Naive thymus-derived CD8-positive, alpha-beta T cell (primary cell): ENCODE data around the gene RAPH1. TPM values are rescaled to one million over a fixed set of nuclear protein-coding genes. Genes with fewer than 3 reads are reported as not detected.
A peak's percentile ranks its signal among the peaks of the same experiment; 100 is the strongest.
"Not testable (repeated sequence)": the region's sequence is repeated elsewhere in the genome, so short reads cannot be mapped to it uniquely, and the experiment has no call there.

Source experiments
- ATAC-seq, 2 donors: fragments of 150-1000 bp; cut with Tn5 transposase in 1 of 2; sonication (Bioruptor Pico), chemical (Tn5 transposase) in 1 of 2; 1 replicate in 1 of 2; 2 replicates in 1 of 2; pipeline ENCODE4 v1.10.0; 2021; ENCODE audit warnings: mild to moderate bottlenecking in 2 of 2, moderate library complexity in 2 of 2
- POLR2A ChIA-PET: fragments of 350-600 bp; sonication (Branson Sonifier 250); formaldehyde crosslinking; loops from one replicate; lab custom pipeline; 2021; ENCODE audit warnings: antibody characterized with exemption; lab: Charles Lee
- DNase-seq, 10 donors: peaks; one replicate each; pipeline versions ENCODE4 v3.0.0 to v3.0.0-alpha.2; 2020 to 2022
- H3K27ac Mint-ChIP-seq, 10 donors: one replicate each; pipeline ENCODE4 v1.8.0; 2020 to 2022; ENCODE audit warnings: mild to moderate bottlenecking in 10 of 10, mixed read lengths in 10 of 10, moderate library complexity in 4 of 10, inconsistent platforms in 1 of 10
- H3K27me3 Mint-ChIP-seq, 5 donors: one replicate each; pipeline ENCODE4 v1.8.0; 2021 to 2022; ENCODE audit warnings: mixed read lengths in 5 of 5
- H3K36me3 Mint-ChIP-seq, 3 donors: one replicate each; pipeline ENCODE4 v1.8.0; 2020 to 2022; ENCODE audit warnings: mixed read lengths in 3 of 3, mild to moderate bottlenecking in 2 of 3, inconsistent platforms in 1 of 3
- H3K4me1 Mint-ChIP-seq, 4 donors: one replicate each; pipeline ENCODE4 v1.8.0; 2021 to 2022; ENCODE audit warnings: mixed read lengths in 4 of 4
- H3K4me3 Mint-ChIP-seq, 10 donors: one replicate each; pipeline ENCODE4 v1.8.0; 2020 to 2022; ENCODE audit warnings: mild to moderate bottlenecking in 10 of 10, mixed read lengths in 10 of 10, moderate library complexity in 6 of 10, inconsistent platforms in 1 of 10
- H3K9me3 Mint-ChIP-seq, 9 donors: one replicate each; pipeline ENCODE4 v1.8.0; 2020 to 2022; ENCODE audit warnings: mixed read lengths in 9 of 9, mild to moderate bottlenecking in 3 of 9, inconsistent platforms in 1 of 9, moderate library complexity in 1 of 9
- polyA plus RNA-seq, 3 donors: library from polyadenylated mRNA; unstranded; fragments of 300-500 nt; fragmentation: Illumina TruSeq; gene quantifications; one replicate each; pipeline ENCODE4 v1.2.3, GENCODE V29; 2021
- total RNA-seq, 8 experiments: library from RNA in 2 of 8; stranded (reverse) in 2 of 8; gene quantifications; one replicate each; pipeline ENCODE4 v1.2.3 and lab custom pipeline; 2021 to 2026

The RAPH1 gene
- total and polyA plus RNA-seq, 5 experiments from 2014 or later = 0.31 to 2.1 (median 1.1) TPM; not detected in 1

DNA sequence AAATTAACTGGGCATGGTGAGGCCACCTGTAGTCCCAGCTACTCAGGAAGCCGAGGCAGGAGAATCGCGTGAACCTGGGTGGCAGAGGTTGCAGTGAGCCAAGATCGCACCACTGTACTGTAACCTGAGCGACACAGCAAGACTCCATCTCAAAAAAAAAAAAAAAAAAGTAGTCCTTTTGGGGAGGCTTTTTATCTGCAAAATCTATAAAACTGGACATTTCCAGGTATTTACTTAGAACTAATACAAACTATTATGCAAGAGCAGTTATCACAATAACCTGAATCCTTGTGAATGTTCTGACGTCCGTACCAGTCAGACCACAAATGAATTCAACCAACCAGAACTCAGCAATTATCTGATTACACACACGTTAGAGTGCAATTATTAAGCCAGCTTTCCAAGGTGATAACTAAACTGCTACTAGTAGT is 8.8 kb upstream of the RAPH1 start:
- POLR2A ChIA-PET = no interaction called here
- ATAC-seq = no peak
- no peak for DNase-seq
- H3K27ac Mint-ChIP-seq = no peak overlapping the region
- H3K27me3 Mint-ChIP-seq = peaks cover 0 to 2% (median 0%) of the 10 kb centered on the region in 5 donors
- no peaks in the 10 kb centered on the region for H3K9me3 Mint-ChIP-seq
- H3K4me1 Mint-ChIP-seq = peaks cover 4 to 8% (median 7%) of the 10 kb centered on the region in 4 donors
- no peaks in the 10 kb centered on the region for H3K36me3 Mint-ChIP-seq
- H3K4me3 Mint-ChIP-seq = no peak overlapping the region

DNA sequence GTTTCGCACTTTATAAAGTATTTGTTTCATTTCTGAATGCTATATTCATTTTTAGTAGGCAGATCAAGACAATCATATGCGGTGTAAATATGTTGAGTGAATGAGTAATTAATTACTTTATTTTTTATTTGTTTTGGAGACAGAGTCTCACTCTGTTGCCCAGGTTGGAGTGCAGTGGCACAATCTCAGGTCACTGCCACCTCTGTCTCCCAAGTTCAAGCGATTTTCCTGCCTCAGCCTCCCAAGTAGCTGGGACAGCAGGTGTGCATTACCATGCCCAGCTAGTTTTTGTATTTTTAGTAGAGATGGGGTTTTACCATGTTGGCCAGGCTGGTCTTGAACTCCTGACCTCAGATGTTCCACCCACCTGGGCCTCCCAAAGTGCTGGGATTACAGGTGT is 5.5 kb upstream of the RAPH1 start:
- POLR2A ChIA-PET, H3K4me1 Mint-ChIP-seq, H3K36me3 Mint-ChIP-seq, H3K27ac Mint-ChIP-seq, ATAC-seq, DNase-seq, H3K4me3 Mint-ChIP-seq: not testable (repeated sequence)
- peaks cover 0 to 11% (median 0%) of the 10 kb centered on the region in 5 donors for H3K27me3 Mint-ChIP-seq
- H3K9me3 Mint-ChIP-seq = peaks cover 0 to 21% (median 10%) of the 10 kb centered on the region in 9 donors

DNA sequence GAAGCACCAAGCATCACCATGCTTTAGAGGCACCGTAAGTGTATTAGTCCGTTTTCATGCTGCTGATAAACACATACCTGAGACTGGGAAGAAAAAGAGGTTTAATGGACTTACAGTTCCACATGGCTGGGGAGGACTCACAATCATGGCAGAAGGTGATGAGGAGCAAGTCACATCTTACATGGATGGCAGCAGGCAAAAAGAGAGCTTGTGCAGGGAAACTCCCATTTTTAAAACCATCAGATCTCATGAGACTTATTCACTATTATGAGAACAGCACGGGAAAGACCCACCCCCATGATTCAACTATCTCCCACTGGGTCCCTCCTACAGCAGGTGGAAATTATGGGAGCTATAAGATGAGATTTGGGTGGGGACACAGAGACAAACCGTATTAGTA is 3.1 kb upstream of the RAPH1 start:
- Mint-ChIP-seq H3K9me3 (peaks cover 0 to 21% (median 10%) of the 10 kb centered on the region in 9 donors), H3K27me3 (peaks cover 4 to 21% (median 10%) of the 10 kb centered on the region in 5 donors), H3K27ac (peak overlapping the region in 1 of 10 donors; percentile 14), H3K4me1 (peaks cover 8 to 27% (median 17%) of the 10 kb centered on the region in 4 donors)
- POLR2A ChIA-PET, ATAC-seq, H3K36me3 Mint-ChIP-seq, DNase-seq, H3K4me3 Mint-ChIP-seq: not testable (repeated sequence)

DNA sequence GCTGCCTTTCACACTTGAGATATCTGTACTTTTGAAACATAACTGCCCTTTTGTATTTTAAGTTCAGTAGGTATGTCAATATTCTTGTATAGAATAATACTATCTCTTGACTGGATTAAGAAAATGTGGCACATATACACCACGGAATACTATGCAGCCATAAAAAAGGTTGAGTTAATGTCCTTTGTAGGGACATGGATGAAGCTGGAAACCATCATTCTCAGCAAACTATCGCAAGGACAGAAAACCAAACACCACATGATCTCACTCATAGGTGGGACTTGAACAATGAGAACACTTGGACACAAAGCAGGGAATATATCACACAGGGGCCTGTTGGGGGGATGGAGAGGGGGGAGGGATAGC is 1.5 kb upstream of the RAPH1 start:
- Mint-ChIP-seq H3K4me3 (peak overlapping the region in 9 of 10 donors; percentile 10 to 91 (median 86)), H3K4me1 (peaks cover 8 to 31% (median 22%) of the 10 kb centered on the region in 4 donors), H3K27ac (peak overlapping the region in 1 of 10 donors; percentile 38), H3K27me3 (peaks cover 4 to 32% (median 20%) of the 10 kb centered on the region in 5 donors), H3K9me3 (peaks cover 0 to 21% (median 10%) of the 10 kb centered on the region in 9 donors)
- ATAC-seq, H3K36me3 Mint-ChIP-seq, DNase-seq: not testable (repeated sequence)
- POLR2A ChIA-PET = interaction anchor here (1.2 kb wide), 1 partner anchor 36 kb away, joined by 3 read pairs; no protein-coding TSS in a partner anchor

DNA sequence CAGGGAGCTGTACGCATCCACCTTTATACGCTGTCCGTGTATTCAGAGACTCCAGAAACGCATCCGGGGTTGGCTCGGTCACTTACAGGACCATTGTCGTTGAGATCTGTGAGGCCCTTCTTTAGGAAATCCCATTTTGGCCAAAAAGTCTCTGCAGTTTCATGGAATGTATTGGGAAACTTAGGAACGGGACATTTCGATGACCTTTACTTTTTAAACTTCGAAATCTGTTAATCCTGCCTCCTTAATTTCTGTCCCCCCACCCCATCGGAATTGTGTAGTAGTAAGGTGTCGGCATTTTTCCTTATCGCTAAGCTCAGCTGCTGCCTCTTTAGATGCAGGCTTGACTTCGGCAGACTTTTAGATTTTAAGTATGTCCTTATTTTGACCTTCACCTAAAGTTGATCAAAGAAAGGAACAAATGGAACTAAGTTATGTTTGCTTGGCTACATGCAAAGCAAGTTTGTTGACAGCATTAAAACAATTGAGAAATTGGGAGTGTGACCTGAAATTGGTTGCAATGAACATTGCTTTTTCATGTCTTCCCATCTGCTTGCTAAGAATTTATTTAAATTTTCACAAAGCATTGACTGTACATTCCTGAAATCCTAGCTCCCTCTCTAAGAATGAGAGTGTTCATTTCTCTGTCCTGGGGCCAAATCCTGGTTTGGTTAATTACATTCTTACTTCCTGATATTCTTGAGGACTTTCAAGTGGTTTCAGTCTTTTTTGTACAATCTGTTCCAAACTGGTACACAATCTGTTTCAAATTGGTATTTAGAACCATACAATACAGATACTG is 884 bp upstream of the RAPH1 start:
- peaks cover 5 to 38% (median 23%) of the 10 kb centered on the region in 5 donors for H3K27me3 Mint-ChIP-seq
- peaks cover 0 to 21% (median 10%) of the 10 kb centered on the region in 9 donors for H3K9me3 Mint-ChIP-seq
- peaks cover 8 to 31% (median 22%) of the 10 kb centered on the region in 4 donors for H3K4me1 Mint-ChIP-seq
- no peak for ATAC-seq
- peaks cover 0 to 9% (median 0%) of the 10 kb centered on the region in 3 donors for H3K36me3 Mint-ChIP-seq
- peak overlapping the region; percentile 83 to 92 (median 88) for H3K4me3 Mint-ChIP-seq
- POLR2A ChIA-PET = interaction anchor here (1.2 kb wide), 1 partner anchor 35 kb away, joined by 3 read pairs; no protein-coding TSS in a partner anchor
- DNase-seq = peak in 1 of 10 donors; percentile 8
- peak overlapping the region in 6 of 10 donors; percentile 17 to 89 (median 64) for H3K27ac Mint-ChIP-seq

DNA sequence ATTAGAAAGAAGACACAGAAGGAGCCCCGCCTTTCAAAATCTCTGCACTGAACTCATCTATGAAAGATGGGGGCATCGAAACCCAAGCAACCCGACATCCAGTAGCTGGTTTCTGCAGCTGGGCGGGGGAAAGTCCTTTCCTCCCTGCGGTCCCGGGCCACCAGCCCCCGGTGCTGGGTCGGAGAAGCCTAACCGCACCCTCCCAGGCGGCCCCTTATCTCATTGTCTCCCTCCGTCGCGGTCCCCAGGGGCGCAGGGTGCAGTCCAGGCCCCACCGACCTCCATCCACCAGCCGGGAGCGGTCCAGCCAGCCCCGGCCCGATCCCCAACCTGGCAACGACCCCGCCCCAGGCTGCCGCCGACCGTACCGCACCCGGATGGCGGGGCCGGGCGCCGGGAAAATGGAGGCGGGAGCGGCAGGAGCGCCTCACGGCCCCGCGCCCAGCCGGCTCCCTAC is 452 bp downstream of the RAPH1 start:
- peak; percentile 50 to 53 for ATAC-seq
- Mint-ChIP-seq H3K4me1 (peaks cover 8 to 31% (median 22%) of the 10 kb centered on the region in 4 donors), H3K27ac (peak overlapping the region in 4 of 10 donors; percentile 17 to 54 (median 32)), H3K27me3 (peaks cover 12 to 45% (median 26%) of the 10 kb centered on the region in 5 donors), H3K36me3 (peaks cover 0 to 9% (median 0%) of the 10 kb centered on the region in 3 donors), H3K4me3 (peak overlapping the region; percentile 70 to 91 (median 82)), H3K9me3 (peaks cover 0 to 21% (median 10%) of the 10 kb centered on the region in 9 donors)
- DNase-seq = peak in 8 of 10 donors; percentile 3 to 41 (median 26)
- POLR2A ChIA-PET = interaction anchor here (1.7 kb wide), 1 partner anchor 185 kb away, joined by 6 read pairs; no protein-coding TSS in a partner anchor

DNA sequence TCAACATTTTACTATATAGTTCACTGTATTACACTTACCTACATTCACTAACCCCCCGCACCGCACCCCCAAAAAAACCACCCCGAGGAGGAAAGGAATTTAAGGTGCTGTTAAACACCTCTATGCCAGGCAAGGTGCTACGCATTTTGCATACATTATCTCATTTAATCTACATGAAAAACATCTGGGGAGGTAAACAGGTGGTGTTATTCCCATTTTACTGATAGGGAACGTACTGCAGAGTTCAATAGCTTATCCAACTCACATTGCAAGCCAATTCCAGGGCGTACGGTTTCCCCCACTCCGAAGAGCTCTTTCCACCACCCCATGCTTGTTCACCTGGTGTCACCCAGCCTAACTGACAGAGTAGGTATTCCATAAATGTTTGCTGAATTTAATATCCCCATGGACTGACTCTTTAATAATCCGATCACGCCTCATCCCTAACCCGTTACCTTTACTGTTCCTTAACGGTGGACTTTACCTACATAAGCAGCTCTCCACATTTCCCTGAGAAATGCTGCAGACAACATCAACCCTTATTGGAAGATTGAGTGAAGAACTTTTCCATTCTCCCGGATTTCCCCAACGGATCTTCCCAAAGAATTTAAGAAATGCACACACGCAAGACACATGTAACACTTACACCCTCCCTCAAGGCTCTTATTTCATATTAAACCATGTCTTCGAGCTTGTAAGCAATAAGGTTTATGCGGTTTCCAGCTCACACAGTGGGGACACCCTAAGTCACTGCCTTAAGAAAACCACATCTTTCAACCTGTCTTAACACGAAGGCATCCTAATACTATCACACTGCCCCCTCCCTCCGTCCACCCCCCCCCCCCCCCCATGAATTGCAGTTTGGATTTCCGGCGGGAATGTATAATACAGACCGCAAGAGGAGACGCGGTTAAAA is 1.2 kb downstream of the RAPH1 start:
- peaks cover 0 to 21% (median 10%) of the 10 kb centered on the region in 9 donors for H3K9me3 Mint-ChIP-seq
- peaks cover 0 to 9% (median 0%) of the 10 kb centered on the region in 3 donors for H3K36me3 Mint-ChIP-seq
- POLR2A ChIA-PET = interaction anchor here (0.7 to 1.7 kb wide), 3 partner anchors 12 to 186 kb away, joined by 3 to 6 read pairs (median 3); no protein-coding TSS in a partner anchor
- ATAC-seq (peak; percentile 59 to 79), DNase-seq (peak in 6 of 10 donors; percentile 1 to 56 (median 24))
- peaks cover 8 to 31% (median 22%) of the 10 kb centered on the region in 4 donors for H3K4me1 Mint-ChIP-seq
- H3K27me3 Mint-ChIP-seq = peaks cover 12 to 48% (median 26%) of the 10 kb centered on the region in 5 donors
- peak overlapping the region in 2 of 10 donors; percentile 21 to 23 for H3K27ac Mint-ChIP-seq
- peak overlapping the region; percentile 70 to 91 (median 82) for H3K4me3 Mint-ChIP-seq

DNA sequence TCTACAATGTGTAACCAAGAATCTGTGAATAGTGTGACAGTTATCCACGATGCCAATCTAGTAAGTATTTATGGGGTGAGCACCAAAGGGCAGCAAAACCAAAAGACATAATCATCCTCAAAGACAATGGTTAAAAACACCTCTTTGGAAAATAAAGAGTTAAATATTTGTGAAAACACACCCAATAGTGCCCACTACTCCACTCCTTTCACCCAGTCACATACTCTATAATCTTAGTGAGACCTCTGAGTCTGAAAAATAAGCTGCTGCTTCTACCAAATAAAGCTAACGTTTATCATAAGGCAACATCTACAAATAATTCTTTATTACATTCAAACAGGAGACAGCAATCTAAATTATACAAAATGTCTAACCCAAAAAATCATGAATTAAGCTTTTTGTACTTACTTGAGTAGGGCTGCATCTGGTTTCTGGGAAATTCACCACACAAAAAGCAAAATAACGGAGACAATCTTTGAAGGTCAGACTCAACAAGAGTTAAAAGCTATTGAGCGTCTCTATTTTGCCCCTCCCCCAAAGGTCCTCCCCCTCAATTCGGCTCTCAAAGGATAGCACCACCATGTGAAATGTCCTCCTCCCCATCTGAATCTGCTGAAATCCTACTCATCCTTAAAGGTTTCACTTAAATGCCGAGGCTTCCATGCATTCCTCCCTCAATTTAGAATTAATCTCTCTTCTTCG is 2.0 kb downstream of the RAPH1 start:
- H3K27ac Mint-ChIP-seq = peak overlapping the region in 1 of 10 donors; percentile 23
- POLR2A ChIA-PET = interaction anchor here (1.2 kb wide), 1 partner anchor 13 kb away, joined by 3 read pairs; no protein-coding TSS in a partner anchor
- peak overlapping the region; percentile 70 to 91 (median 82) for H3K4me3 Mint-ChIP-seq
- peaks cover 0 to 14% (median 7%) of the 10 kb centered on the region in 9 donors for H3K9me3 Mint-ChIP-seq
- DNase-seq = peak in 1 of 10 donors; percentile 11
- H3K36me3 Mint-ChIP-seq = peaks cover 0 to 5% (median 0%) of the 10 kb centered on the region in 3 donors
- H3K4me1 Mint-ChIP-seq = peaks cover 8 to 31% (median 22%) of the 10 kb centered on the region in 4 donors
- H3K27me3 Mint-ChIP-seq = peaks cover 12 to 48% (median 26%) of the 10 kb centered on the region in 5 donors
- no peak for ATAC-seq

DNA sequence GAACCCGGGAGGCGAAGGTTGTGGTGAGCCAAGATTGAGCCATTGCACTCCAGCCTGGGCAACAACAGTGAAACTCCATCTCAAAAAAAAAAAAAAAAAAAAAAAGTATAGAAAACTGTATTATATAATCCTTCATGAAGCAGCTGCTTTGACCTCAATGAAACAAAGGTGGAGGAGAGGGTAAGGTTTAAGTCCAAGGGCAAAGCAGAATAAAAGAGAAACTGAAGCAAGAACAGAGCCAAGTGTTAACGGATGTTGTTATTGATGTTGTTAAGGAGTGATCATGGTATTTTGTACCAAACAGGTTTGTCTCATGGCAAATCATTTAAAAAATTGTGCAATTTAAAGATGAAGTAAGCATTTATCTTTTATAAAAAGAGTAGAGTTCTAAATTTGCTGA is 7.4 kb downstream of the RAPH1 start:
- DNase-seq = no peak
- Mint-ChIP-seq H3K9me3 (no peaks in the 10 kb centered on the region), H3K4me3 (no peak overlapping the region), H3K27ac (no peak overlapping the region), H3K36me3 (no peaks in the 10 kb centered on the region), H3K27me3 (peaks cover 7 to 24% (median 15%) of the 10 kb centered on the region in 5 donors), H3K4me1 (no peaks in the 10 kb centered on the region)
- POLR2A ChIA-PET = no interaction called here
- no peak for ATAC-seq

- H3K4me1 Mint-ChIP-seq, H3K36me3 Mint-ChIP-seq, H3K27me3 Mint-ChIP-seq, DNase-seq, H3K9me3 Mint-ChIP-seq, H3K4me3 Mint-ChIP-seq, ATAC-seq, H3K27ac Mint-ChIP-seq: not testable (repeated sequence)
- POLR2A ChIA-PET = interaction anchor here (0.6 kb wide), 1 partner anchor 45 kb away, joined by 3 read pairs; no protein-coding TSS in a partner anchor
Measured at GRCh38 chr2:203513268-203513667, 21.8 kb downstream of the RAPH1 start.

GRCh38 chr2:203510941-203511305 is 24.2 kb downstream of the RAPH1 start:
- DNase-seq = no peak
- Mint-ChIP-seq H3K9me3 (peaks cover 0 to 3% (median 0%) of the 10 kb centered on the region in 9 donors), H3K36me3 (peaks cover 0 to 5% (median 4%) of the 10 kb centered on the region in 3 donors), H3K27ac (no peak overlapping the region), H3K27me3 (no peaks in the 10 kb centered on the region), H3K4me3 (no peak overlapping the region), H3K4me1 (no peaks in the 10 kb centered on the region)
- POLR2A ChIA-PET = interaction anchor here (0.7 kb wide), 1 partner anchor 365 kb away, joined by 4 read pairs; no protein-coding TSS in a partner anchor
- no peak for ATAC-seq
